NCI-H1930 (cell line): ENCODE results near the gene ANKRD11.
"Not testable (repeated sequence)": the region's sequence is repeated elsewhere in the genome, so short reads cannot be mapped to it uniquely, and the experiment has no call there.

Source experiments
- DNase-seq, 2 experiments: peaks; one replicate each; lab custom pipeline; 2025; lab: John Stamatoyannopoulos, UW

ANKRD11 gene

GRCh38 chr16:89402962-89403361 lies 87.4 kb downstream of the ANKRD11 start:
- DNase-seq = no peak

GRCh38 chr16:89401641-89402445 lies 88.5 kb downstream of the ANKRD11 start:
- DNase-seq = no peak

GRCh38 chr16:89401205-89401604 lies 89.2 kb downstream of the ANKRD11 start:
- no peak for DNase-seq

- DNase-seq = no peak
These were observed 89.6 kb downstream of the ANKRD11 start for GRCh38 chr16:89400740-89401139.

- DNase-seq = no peak
These were observed 91.4 kb downstream of the ANKRD11 start for GRCh38 chr16:89398924-89399323.

GRCh38 chr16:89397331-89397861 lies 93.0 kb downstream of the ANKRD11 start:
- no peak for DNase-seq

- DNase-seq = no peak
These were observed 94.2 kb downstream of the ANKRD11 start for GRCh38 chr16:89396156-89396555.

- no peak for DNase-seq
These were observed 94.9 kb downstream of the ANKRD11 start for GRCh38 chr16:89395150-89396142.

- DNase-seq = no peak
These were observed 96.5 kb downstream of the ANKRD11 start for GRCh38 chr16:89393738-89394406.

GRCh38 chr16:89392881-89393737 lies 97.3 kb downstream of the ANKRD11 start:
- DNase-seq = no peak

GRCh38 chr16:89390224-89390583 lies 100.2 kb downstream of the ANKRD11 start:
- not testable (repeated sequence) for DNase-seq

- not testable (repeated sequence) for DNase-seq
These were observed 100.7 kb downstream of the ANKRD11 start for GRCh38 chr16:89389504-89390223.

- DNase-seq = no peak
These were observed 101.8 kb downstream of the ANKRD11 start for GRCh38 chr16:89388536-89388935.

GRCh38 chr16:89386306-89387185 lies 103.8 kb downstream of the ANKRD11 start:
- DNase-seq = no peak

GRCh38 chr16:89385712-89386111 lies 104.6 kb downstream of the ANKRD11 start:
- no peak for DNase-seq

- no peak for DNase-seq
These were observed 106.1 kb downstream of the ANKRD11 start for GRCh38 chr16:89384282-89384681.

GRCh38 chr16:89383095-89384003 lies 107.0 kb downstream of the ANKRD11 start:
- no peak for DNase-seq

GRCh38 chr16:89382555-89382954 lies 107.8 kb downstream of the ANKRD11 start:
- DNase-seq = not testable (repeated sequence)
